ENCODE results near the gene SPRTN.

The SPRTN gene

GRCh38 chr1:231332761-231333160, 5.3 kb upstream of the SPRTN start:
- DNase-seq = no peak
- Histone ChIP-seq H3K4me3 (ENCODE audit: low read depth, low read length) (no peak overlapping the region), H3K36me3 (replicated peaks) (no peaks in the 10 kb centered on the region), H3K27ac (no peak overlapping the region), H3K27me3 (replicated peaks) (no peaks in the 10 kb centered on the region)
- TF ChIP-seq CTCF (IDR thresholded peaks at IDR 0.05; ENCODE audit: low read depth, low read length, missing control alignments) = no peak
- in situ Hi-C loops (cut with HindIII; ENCODE audit: low pct_ligation_motif_present, low sequenced_read_pairs) = no loop called here

- Histone ChIP-seq H3K4me3 (ENCODE audit: low read depth, low read length) (peak overlapping the region; percentile 31), H3K27ac (no peak overlapping the region), H3K36me3 (replicated peaks) (no peaks in the 10 kb centered on the region), H3K27me3 (replicated peaks) (no peaks in the 10 kb centered on the region)
- no peak for DNase-seq
- no peak for TF ChIP-seq CTCF (IDR thresholded peaks at IDR 0.05; ENCODE audit: low read depth, low read length, missing control alignments)
- in situ Hi-C loops (cut with HindIII; ENCODE audit: low pct_ligation_motif_present, low sequenced_read_pairs) = no loop called here
Observed at GRCh38 chr1:231334079-231334666, 3.9 kb upstream of the SPRTN start.

GRCh38 chr1:231334952-231335351, 3.1 kb upstream of the SPRTN start:
- H3K4me3 ChIP-seq (ENCODE audit: low read depth, low read length) = peak overlapping the region; percentile 31
- in situ Hi-C loops (cut with HindIII; ENCODE audit: low pct_ligation_motif_present, low sequenced_read_pairs) = no loop called here
- DNase-seq = no peak
- H3K27me3 ChIP-seq (replicated peaks) = no peaks in the 10 kb centered on the region
- no peaks in the 10 kb centered on the region for H3K36me3 ChIP-seq (replicated peaks)
- no peak for TF ChIP-seq CTCF (IDR thresholded peaks at IDR 0.05; ENCODE audit: low read depth, low read length, missing control alignments)
- no peak overlapping the region for H3K27ac ChIP-seq

GRCh38 chr1:231335663-231336602, 2.2 kb upstream of the SPRTN start:
- no peak overlapping the region for H3K27ac ChIP-seq
- no peaks in the 10 kb centered on the region for H3K27me3 ChIP-seq (replicated peaks)
- TF ChIP-seq CTCF (IDR thresholded peaks at IDR 0.05; ENCODE audit: low read depth, low read length, missing control alignments) = no peak
- DNase-seq = no peak
- H3K36me3 ChIP-seq (replicated peaks) = no peaks in the 10 kb centered on the region
- in situ Hi-C loops (cut with HindIII; ENCODE audit: low pct_ligation_motif_present, low sequenced_read_pairs) = no loop called here
- peak overlapping the region; percentile 85 for H3K4me3 ChIP-seq (ENCODE audit: low read depth, low read length)

- no peak for TF ChIP-seq CTCF (IDR thresholded peaks at IDR 0.05; ENCODE audit: low read depth, low read length, missing control alignments)
- Histone ChIP-seq H3K27me3 (replicated peaks) (no peaks in the 10 kb centered on the region), H3K4me3 (ENCODE audit: low read depth, low read length) (peak overlapping the region; percentile 85), H3K36me3 (replicated peaks) (no peaks in the 10 kb centered on the region), H3K27ac (peak overlapping the region; percentile 98)
- in situ Hi-C loops (cut with HindIII; ENCODE audit: low pct_ligation_motif_present, low sequenced_read_pairs) = no loop called here
- DNase-seq = no peak
Observed at GRCh38 chr1:231337043-231337471, 1.0 kb upstream of the SPRTN start.
